ENCODE data around the gene WNK4. TPM values are rescaled to one million over a fixed set of nuclear protein-coding genes. Genes with fewer than 3 reads are reported as not detected.

Gene WNK4
- total and polyA plus RNA-seq, 10 of the 15 experiments (the other 5 are each of a cell fraction or from before 2014, with no cell fraction given) = 0.06 to 0.29 (median 0.13) TPM; not detected in 5

DNA sequence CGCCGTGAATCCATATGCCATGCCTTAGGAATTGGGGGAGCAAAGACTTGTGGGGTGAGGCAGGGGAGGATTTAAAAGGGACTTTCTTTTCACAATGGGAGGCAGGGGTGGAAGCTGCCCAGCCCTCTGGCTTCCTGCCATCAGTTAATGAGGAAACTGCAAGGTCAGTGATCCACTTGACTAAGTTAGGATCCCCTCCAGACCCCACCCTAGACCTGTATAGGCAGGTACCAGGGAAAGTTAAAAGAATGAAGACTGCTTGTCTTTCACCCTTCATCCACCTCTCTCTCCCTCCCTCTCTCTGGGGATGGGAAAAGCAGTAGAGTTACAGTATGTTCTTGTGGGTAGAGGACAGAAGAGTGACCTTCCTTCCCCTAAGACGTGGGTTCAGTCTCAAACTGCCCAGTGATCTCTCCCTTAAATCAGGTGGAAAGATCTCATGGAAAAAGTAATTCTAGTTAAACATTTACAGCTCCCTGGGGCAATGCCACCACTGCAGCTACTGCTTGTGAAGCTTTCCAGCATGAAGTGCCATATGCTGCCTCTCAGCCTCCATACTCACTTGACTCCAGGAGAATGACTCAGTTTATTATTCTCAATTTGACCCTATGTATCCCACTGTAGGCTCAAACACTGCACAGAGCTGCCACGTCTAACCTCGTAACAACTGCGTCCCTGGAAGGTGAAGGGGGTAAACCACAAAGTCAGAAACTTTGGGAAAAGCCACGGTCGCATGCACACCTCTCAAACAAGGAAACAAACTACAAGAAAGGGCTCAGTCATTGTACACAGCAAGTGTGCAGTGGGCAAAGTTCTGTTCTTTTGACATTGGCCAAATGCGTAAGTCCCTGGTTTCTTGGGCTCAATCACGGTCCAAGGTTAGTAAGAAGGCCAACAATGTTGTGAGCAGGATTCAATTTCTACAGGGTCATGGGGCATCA lies 16.9 kb downstream of the WNK4 start:
- DNase-seq (ENCODE audit: low read depth, low spot score) (no peak), FAIRE-seq (no peak), ATAC-seq (no peak)
- Histone ChIP-seq H3K27me3 (replicated peaks in 1 of 2; ENCODE audit: control insufficient read depth in 2 of 2, insufficient read depth in 2 of 2, low read length in 1 of 2) (no peaks in the 10 kb centered on the region), H3K9ac (ENCODE audit: control insufficient read depth, insufficient read depth, low read length) (peak overlapping the region; percentile 81), H3K4me1 (ENCODE audit: control insufficient read depth, insufficient read depth, low read length) (peaks cover 10% of the 10 kb centered on the region), H3K4me3 (peak overlapping the region; percentile 76), H3K4me2 (ENCODE audit: control insufficient read depth, insufficient read depth) (peak overlapping the region; percentile 82), H2AFZ (ENCODE audit: control insufficient read depth, low read depth, low read length) (no peak overlapping the region), H4K20me1 (ENCODE audit: control insufficient read depth, insufficient read depth) (no peaks in the 10 kb centered on the region), H3K36me3 (ENCODE audit: control insufficient read depth in 2 of 2, insufficient read depth in 2 of 2, low read length in 1 of 2) (no peaks in the 10 kb centered on the region), H3K79me2 (ENCODE audit: control insufficient read depth, insufficient read depth, low read length) (peaks cover 6% of the 10 kb centered on the region), H3K27ac (ENCODE audit: control insufficient read depth, insufficient read depth) (no peak overlapping the region), H3K9me3 (replicated peaks; ENCODE audit: control insufficient read depth, insufficient read depth, low read length) (no peaks in the 10 kb centered on the region)
- intact Hi-C loops (cut with micrococcal nuclease; ENCODE audit: unreplicated experiment) (no loop called here), in situ Hi-C loops (cut with MboI) (no loop called here)
- ChIA-PET POLR2A (interaction anchor here (0.6 kb wide), 1 partner anchor 38 kb away, joined by 7 read pairs; no protein-coding TSS in a partner anchor), CTCF (interaction anchor here (0.5 to 2.9 kb wide), 8 partner anchors 9 to 362 kb away, joined by 3 to 11 read pairs (median 4); partner anchors contain the start of genes BECN1 and VPS25), RAD21 (ENCODE audit: unreplicated experiment) (no interaction called here), SMC1A (ENCODE audit: uncharacterized antibody, unreplicated experiment) (interaction anchor here (1.3 to 1.7 kb wide), 3 partner anchors 10 to 219 kb away, joined by 3 to 4 read pairs (median 3); no protein-coding TSS in a partner anchor)
- WGBS (ENCODE audit: insufficient coverage, insufficient replicate concordance, low lambda C conversion rate, missing lambda C conversion rate) = 90% methylated on average over 10 of the region's 10 CpGs
- BruUV-seq (replicated peaks) = TSS peak; percentile 92
- no peak for TF ChIP-seq TCF7 (IDR thresholded peaks at IDR 0.05; ENCODE audit: borderline replicate concordance)
- TF ChIP-seq ATF3 (IDR thresholded peaks at IDR 0.05; ENCODE audit: borderline replicate concordance, extremely low read depth, low read depth, low read length) = no peak
- TF ChIP-seq, protein P1, sequence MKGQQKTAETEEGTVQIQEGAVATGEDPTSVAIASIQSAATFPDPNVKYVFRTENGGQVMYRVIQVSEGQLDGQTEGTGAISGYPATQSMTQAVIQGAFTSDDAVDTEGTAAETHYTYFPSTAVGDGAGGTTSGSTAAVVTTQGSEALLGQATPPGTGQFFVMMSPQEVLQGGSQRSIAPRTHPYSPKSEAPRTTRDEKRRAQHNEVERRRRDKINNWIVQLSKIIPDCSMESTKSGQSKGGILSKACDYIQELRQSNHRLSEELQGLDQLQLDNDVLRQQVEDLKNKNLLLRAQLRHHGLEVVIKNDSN (IDR thresholded peaks at IDR 0.05; ENCODE audit: borderline replicate concordance, extremely low read length, insufficient read depth, low read depth, low read length) = no peak
- TF ChIP-seq, protein P2, sequence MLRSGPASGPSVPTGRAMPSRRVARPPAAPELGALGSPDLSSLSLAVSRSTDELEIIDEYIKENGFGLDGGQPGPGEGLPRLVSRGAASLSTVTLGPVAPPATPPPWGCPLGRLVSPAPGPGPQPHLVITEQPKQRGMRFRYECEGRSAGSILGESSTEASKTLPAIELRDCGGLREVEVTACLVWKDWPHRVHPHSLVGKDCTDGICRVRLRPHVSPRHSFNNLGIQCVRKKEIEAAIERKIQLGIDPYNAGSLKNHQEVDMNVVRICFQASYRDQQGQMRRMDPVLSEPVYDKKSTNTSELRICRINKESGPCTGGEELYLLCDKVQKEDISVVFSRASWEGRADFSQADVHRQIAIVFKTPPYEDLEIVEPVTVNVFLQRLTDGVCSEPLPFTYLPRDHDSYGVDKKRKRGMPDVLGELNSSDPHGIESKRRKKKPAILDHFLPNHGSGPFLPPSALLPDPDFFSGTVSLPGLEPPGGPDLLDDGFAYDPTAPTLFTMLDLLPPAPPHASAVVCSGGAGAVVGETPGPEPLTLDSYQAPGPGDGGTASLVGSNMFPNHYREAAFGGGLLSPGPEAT (IDR thresholded peaks at IDR 0.05; ENCODE audit: low read depth) = no peak
- TF ChIP-seq, protein P3, sequence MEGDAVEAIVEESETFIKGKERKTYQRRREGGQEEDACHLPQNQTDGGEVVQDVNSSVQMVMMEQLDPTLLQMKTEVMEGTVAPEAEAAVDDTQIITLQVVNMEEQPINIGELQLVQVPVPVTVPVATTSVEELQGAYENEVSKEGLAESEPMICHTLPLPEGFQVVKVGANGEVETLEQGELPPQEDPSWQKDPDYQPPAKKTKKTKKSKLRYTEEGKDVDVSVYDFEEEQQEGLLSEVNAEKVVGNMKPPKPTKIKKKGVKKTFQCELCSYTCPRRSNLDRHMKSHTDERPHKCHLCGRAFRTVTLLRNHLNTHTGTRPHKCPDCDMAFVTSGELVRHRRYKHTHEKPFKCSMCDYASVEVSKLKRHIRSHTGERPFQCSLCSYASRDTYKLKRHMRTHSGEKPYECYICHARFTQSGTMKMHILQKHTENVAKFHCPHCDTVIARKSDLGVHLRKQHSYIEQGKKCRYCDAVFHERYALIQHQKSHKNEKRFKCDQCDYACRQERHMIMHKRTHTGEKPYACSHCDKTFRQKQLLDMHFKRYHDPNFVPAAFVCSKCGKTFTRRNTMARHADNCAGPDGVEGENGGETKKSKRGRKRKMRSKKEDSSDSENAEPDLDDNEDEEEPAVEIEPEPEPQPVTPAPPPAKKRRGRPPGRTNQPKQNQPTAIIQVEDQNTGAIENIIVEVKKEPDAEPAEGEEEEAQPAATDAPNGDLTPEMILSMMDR (IDR thresholded peaks at IDR 0.05 in 2 of 3, conservative IDR thresholded peaks at IDR 0.05 in 1 of 3; ENCODE audit: control insufficient read depth in 2 of 3, extremely low read depth in 1 of 3, insufficient read depth in 1 of 3, low read depth in 3 of 3, low read length in 3 of 3) = no peak
- no peak for TF ChIP-seq ZNF207 (IDR thresholded peaks at IDR 0.05; ENCODE audit: borderline replicate concordance)
- no peak for TF ChIP-seq KAT2A (conservative IDR thresholded peaks at IDR 0.05; ENCODE audit: control insufficient read depth, low read depth, low read length)
- TF ChIP-seq SMAD1 (IDR thresholded peaks at IDR 0.05; ENCODE audit: low read depth, partially characterized antibody) = no peak
- TF ChIP-seq MAX (IDR thresholded peaks at IDR 0.05; ENCODE audit: low read depth, low read length) = no peak
- TF ChIP-seq, protein P4, sequence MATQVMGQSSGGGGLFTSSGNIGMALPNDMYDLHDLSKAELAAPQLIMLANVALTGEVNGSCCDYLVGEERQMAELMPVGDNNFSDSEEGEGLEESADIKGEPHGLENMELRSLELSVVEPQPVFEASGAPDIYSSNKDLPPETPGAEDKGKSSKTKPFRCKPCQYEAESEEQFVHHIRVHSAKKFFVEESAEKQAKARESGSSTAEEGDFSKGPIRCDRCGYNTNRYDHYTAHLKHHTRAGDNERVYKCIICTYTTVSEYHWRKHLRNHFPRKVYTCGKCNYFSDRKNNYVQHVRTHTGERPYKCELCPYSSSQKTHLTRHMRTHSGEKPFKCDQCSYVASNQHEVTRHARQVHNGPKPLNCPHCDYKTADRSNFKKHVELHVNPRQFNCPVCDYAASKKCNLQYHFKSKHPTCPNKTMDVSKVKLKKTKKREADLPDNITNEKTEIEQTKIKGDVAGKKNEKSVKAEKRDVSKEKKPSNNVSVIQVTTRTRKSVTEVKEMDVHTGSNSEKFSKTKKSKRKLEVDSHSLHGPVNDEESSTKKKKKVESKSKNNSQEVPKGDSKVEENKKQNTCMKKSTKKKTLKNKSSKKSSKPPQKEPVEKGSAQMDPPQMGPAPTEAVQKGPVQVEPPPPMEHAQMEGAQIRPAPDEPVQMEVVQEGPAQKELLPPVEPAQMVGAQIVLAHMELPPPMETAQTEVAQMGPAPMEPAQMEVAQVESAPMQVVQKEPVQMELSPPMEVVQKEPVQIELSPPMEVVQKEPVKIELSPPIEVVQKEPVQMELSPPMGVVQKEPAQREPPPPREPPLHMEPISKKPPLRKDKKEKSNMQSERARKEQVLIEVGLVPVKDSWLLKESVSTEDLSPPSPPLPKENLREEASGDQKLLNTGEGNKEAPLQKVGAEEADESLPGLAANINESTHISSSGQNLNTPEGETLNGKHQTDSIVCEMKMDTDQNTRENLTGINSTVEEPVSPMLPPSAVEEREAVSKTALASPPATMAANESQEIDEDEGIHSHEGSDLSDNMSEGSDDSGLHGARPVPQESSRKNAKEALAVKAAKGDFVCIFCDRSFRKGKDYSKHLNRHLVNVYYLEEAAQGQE (IDR thresholded peaks at IDR 0.05; ENCODE audit: low read depth, low read length) = no peak
- no peak for TF ChIP-seq CHD1 (IDR thresholded peaks at IDR 0.05; ENCODE audit: low read depth, low read length)
- no peak for TF ChIP-seq RFX5 (IDR thresholded peaks at IDR 0.05; ENCODE audit: low read depth, low read length)

All from GM12878 (cell line).